Measurements from ENCODE around the gene MAMDC2. TPM values are rescaled to one million over a fixed set of nuclear protein-coding genes. Genes with fewer than 3 reads are reported as not detected.

The MAMDC2 gene
- total and polyA plus RNA-seq, 2 of the 8 experiments (the other 6 are each of a cell fraction or from before 2014, with no cell fraction given) = 6.1 to 15.4 TPM

GRCh38 chr9:70107558-70107957 is 63.9 kb downstream of the MAMDC2 start:
- H3K4me3 ChIP-seq (ENCODE audit: extremely low read depth in 1 of 4, insufficient read depth in 2 of 4, low read depth in 3 of 4, low read length in 4 of 4) = no peak overlapping the region
- DNase-seq (ENCODE audit: low read depth in 1 of 2, low spot score in 2 of 2) (no peak), FAIRE-seq (no peak)
- H2AFZ ChIP-seq (ENCODE audit: low read length) = no peak overlapping the region
- H3K79me2 ChIP-seq (ENCODE audit: control insufficient read depth in 1 of 2, insufficient read depth in 2 of 2, low read length in 2 of 2) = no peaks in the 10 kb centered on the region
- ChIA-PET CTCF (ENCODE audit: partially characterized antibody) (interaction anchor here (0.8 to 9.5 kb wide), 6 partner anchors 13 to 137 kb away, joined by 3 to 126 read pairs (median 34); no protein-coding TSS in a partner anchor), POLR2A (ENCODE audit: partially characterized antibody) (no interaction called here)
- H3K18ac ChIP-seq (ENCODE audit: extremely low read depth, low read length) = no peak overlapping the region
- H4K20me1 ChIP-seq (replicated peaks in 1 of 2; ENCODE audit: control insufficient read depth in 1 of 2, insufficient read depth in 2 of 2, low read length in 2 of 2) = no peaks in the 10 kb centered on the region
- H4K91ac ChIP-seq (replicated peaks; ENCODE audit: insufficient read length, low read length) = no peak overlapping the region
- H2BK120ac ChIP-seq (replicated peaks; ENCODE audit: low read depth, low read length) = no peak overlapping the region
- TF ChIP-seq SAP30 (IDR thresholded peaks at IDR 0.05; ENCODE audit: insufficient read depth, insufficient replicate concordance, low read length) (no peak), POU5F1 (IDR thresholded peaks at IDR 0.05; ENCODE audit: low read depth, low read length) (no peak), SRF (IDR thresholded peaks at IDR 0.05; ENCODE audit: low read depth, low read length) (no peak), EGR1 (IDR thresholded peaks at IDR 0.05; ENCODE audit: borderline replicate concordance, low read depth, low read length) (no peak), RNF2 (IDR thresholded peaks at IDR 0.05; ENCODE audit: borderline replicate concordance, low read depth, low read length, missing control alignments, poor library complexity, severe bottlenecking) (no peak), GTF2F1 (IDR thresholded peaks at IDR 0.05; ENCODE audit: borderline replicate concordance, low read depth, low read length) (no peak)
- H3K27ac ChIP-seq (ENCODE audit: low read depth, low read length) = no peak overlapping the region
- no peak overlapping the region for H4K5ac ChIP-seq (ENCODE audit: insufficient read length, low read depth, low read length)
- no peak overlapping the region for H3K4me2 ChIP-seq (ENCODE audit: insufficient read depth in 1 of 2, low read depth in 2 of 2, low read length in 2 of 2)
- H4K8ac ChIP-seq (ENCODE audit: extremely low read depth, insufficient read depth, low read length) = no peak overlapping the region
- peaks cover 0 to under 1% (median 0%) of the 10 kb centered on the region in 4 experiments; a peak in 2 of 8 replicates for H3K36me3 ChIP-seq (ENCODE audit: control insufficient read depth in 2 of 4, insufficient read depth in 4 of 4, low read length in 3 of 4)
- no peak overlapping the region for H3K56ac ChIP-seq (replicated peaks; ENCODE audit: insufficient read length, low read depth, low read length)
- no peaks in the 10 kb centered on the region; the same call in 1 of the 2 replicates for H3K79me1 ChIP-seq (ENCODE audit: low read depth, low read length)
- H2AK5ac ChIP-seq (ENCODE audit: low read depth, low read length) = no peak overlapping the region
- H2BK12ac ChIP-seq (ENCODE audit: low read depth, low read length) = no peak overlapping the region
- H3K4me1 ChIP-seq (replicated peaks in 1 of 4; ENCODE audit: control insufficient read depth in 3 of 4, insufficient read depth in 4 of 4, low read length in 3 of 4) = peaks cover 0 to 7% (median 4%) of the 10 kb centered on the region in 4 experiments; a peak in 4 of 7 replicates
- H2BK20ac ChIP-seq (ENCODE audit: low read length) = no peak overlapping the region
- no peaks in the 10 kb centered on the region for H3K23me2 ChIP-seq (ENCODE audit: low read depth, low read length)
- no peak overlapping the region for H2BK15ac ChIP-seq (ENCODE audit: low read length)
- H3K14ac ChIP-seq (ENCODE audit: insufficient read length) = no peak overlapping the region
- no peak overlapping the region for H2BK5ac ChIP-seq (ENCODE audit: low read depth, low read length)
- no peak overlapping the region for H3K9ac ChIP-seq (replicated peaks in 1 of 4; ENCODE audit: extremely low read depth in 1 of 4, low read depth in 3 of 4, low read length in 3 of 4)
- H3K9me3 ChIP-seq (ENCODE audit: insufficient read depth in 2 of 2, low read depth in 1 of 2, low read length in 1 of 2) = no peaks in the 10 kb centered on the region
- no peak overlapping the region for H3K4ac ChIP-seq (replicated peaks; ENCODE audit: insufficient read length, low read depth, low read length)
- no peak overlapping the region for H3K23ac ChIP-seq (ENCODE audit: insufficient read length)
- H3K27me3 ChIP-seq (replicated peaks in 1 of 4; ENCODE audit: control insufficient read depth in 3 of 4, extremely low read depth in 1 of 4, insufficient read depth in 3 of 4, low read length in 3 of 4) = no peaks in the 10 kb centered on the region
- 91% methylated on average over 1 of the region's 1 CpG; no CpG with 5 or more reads in 1 of the 2 experiments for WGBS, 2 experiments (ENCODE audit: extremely low coverage in 1 of 2, insufficient coverage in 1 of 2, insufficient read length in 1 of 2, insufficient replicate concordance in 2 of 2, low coverage in 1 of 2, low lambda C conversion rate in 2 of 2, missing lambda C conversion rate in 1 of 2)

Measured in H1 (cell line).